ENCODE data around the gene PNPLA8.

- no peak for TF ChIP-seq POLR2A (IDR thresholded peaks at IDR 0.05; ENCODE audit: low read length)
- no peak for TF ChIP-seq GATA1 (IDR thresholded peaks at IDR 0.05; ENCODE audit: low read depth, low read length)
These were observed 38.3 kb downstream of the PNPLA8 start for GRCh38 chr7:108487646-108488045.

Data from erythroblast (primary cell).